Hematopoietic multipotent progenitor cell treated with erythropoietin and hydrocortisone succinate and interleukin-3 and kit ligand, for 15 days (in vitro differentiated cells): ENCODE data around the gene CLDN7.

Source experiments
- DNase-seq: peaks from one replicate; pipeline ENCODE4 v3.0.0-alpha.2; 2015; ENCODE audit warnings: low spot score

CLDN7 gene

GRCh38 chr17:7219229-7219811 lies 43.0 kb downstream of the CLDN7 start:
- no peak for DNase-seq

- DNase-seq, result no peak
Observed at GRCh38 chr17:7218758-7219157, 43.5 kb downstream of the CLDN7 start.

GRCh38 chr17:7218166-7218565 lies 44.1 kb downstream of the CLDN7 start:
- DNase-seq, result no peak

DNA sequence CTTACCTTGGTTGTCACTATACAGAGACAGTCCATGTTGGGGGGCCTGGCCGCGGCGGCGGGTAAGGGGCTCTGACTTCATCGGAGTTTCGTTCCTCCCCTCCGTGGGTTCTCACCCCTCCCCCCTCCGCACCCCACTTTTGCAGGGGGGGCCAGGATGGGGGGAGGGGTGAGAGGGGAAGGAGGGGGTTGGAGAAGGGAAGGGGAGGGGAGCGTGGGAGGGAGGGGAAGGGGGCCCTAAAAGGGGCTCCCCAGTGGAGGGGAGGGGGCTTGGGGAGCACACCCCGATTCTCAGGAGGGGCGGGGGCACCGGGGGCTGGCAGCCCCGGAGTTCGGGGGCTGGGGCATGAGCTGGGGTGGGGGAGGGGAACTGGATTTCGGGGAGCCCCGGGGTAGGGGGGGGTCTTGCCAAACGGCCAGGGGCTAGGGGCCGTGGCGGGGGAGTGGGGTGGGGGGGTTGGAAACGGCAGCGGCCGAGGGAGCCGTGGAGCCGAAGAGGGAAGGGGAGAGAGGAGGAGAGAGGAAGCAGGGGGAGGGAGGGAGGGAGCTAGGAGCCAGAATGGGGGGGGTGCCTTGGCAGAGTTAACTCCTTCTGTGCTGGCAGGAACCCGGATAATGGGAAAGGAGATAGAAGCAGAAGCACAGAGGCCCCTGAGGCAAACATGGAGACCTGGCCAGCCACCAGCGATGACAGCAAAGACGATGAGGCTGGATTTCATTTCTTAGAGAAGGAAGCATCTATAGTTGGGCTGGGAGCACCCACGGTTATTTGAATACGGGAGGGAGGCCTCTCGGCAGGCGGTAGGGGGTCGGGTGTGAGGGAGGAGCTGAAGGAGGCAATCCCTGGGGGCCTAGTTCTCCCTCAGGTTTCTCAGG lies 44.9 kb downstream of the CLDN7 start:
- DNase-seq, result no peak

- DNase-seq, result no peak
Observed at GRCh38 chr17:7216242-7217112, 45.8 kb downstream of the CLDN7 start.

- no peak for DNase-seq
Observed at GRCh38 chr17:7215652-7216180, 46.6 kb downstream of the CLDN7 start.

DNA sequence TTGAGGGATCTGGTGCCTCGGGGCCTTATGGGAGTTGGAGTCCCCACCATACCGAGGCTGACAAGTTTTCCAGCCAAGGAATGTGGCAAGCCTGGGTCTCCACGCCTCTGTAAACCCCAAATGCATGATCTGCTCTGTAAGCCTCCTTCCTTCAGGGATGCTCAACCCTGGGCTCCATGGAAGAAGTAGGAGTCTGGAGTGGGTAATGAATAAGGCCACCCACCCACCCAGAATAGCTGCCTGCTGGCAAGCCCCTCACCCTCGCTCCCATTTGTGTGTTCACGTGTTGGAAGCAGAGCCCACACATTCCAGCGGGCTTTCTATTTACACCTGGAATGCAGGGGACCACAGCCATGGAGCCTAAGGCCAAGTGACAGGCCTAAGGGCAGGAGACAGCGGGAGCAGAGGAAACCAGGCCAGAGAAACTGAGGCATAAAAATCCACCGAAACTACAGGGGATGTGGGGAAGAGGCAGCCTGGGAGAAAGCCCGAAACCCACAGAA lies 47.1 kb downstream of the CLDN7 start:
- no peak for DNase-seq

DNA sequence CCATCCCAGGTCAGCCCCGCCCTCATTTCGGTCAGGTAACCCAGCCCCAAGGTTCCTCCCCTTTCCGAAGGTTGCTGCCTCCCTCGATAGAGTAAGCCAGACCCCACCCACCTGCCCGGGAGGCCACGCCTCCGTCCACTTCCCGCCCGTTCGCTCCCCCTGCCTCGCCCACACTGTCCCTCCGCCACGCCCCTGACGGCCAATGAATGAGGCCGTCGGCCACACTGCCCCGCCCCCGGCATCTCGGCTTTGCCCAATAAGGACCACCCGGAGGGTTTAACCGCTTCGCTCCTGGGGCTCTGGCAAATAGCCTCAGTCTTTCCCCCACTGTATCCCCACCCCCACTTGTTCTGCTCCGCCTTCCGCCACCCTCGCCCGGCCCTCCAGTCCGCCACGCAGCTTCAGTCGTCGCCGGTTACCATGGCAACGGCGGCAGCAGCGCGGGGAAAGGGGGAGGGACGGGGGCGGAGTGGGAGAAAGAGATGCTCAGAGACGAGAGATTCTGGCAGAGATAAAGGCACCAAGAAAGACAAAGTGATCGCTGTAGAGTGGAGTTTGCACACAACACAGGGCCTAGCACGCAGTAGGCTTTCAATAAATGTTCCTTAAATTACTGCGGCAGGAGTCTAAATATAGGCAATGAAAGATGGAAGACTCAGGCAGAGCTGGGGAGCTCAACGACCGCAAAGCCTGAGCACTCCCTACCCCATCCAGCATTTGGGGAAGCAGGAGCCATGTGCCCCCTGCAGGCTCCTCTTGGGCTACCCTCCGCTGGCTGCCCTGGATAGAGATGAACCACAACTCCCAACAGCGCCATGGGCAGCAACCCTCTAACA lies 47.8 kb downstream of the CLDN7 start:
- peak; percentile 88 for DNase-seq

DNA sequence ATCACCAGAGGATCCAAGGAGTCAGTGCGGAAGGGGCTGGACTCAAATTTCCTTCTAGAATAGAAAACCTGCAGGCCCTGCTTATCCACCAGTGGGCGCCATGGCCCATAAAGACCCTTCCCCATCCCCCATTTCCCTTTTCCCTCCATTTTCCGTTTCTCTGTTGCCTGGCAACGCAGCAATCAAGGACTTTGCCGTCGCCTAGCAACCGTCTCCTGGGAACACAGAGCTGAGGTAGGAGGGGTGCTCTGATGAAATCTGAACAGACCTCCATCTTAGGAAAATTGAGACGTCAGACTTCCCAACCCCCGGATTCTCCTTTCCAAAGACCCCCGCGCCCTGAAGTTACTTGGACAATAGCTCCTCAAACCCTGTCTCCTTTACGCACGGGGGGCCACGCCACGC lies 48.4 kb downstream of the CLDN7 start:
- DNase-seq, result peak; percentile 63

- DNase-seq, result no peak
Observed at GRCh38 chr17:7211491-7212273, 50.6 kb downstream of the CLDN7 start.
